Stimulated activated CD8-positive, alpha-beta memory T cell treated with anti-CD3 and anti-CD28 coated beads, Interleukin-15, amount 100 ng/mL, for 1 hour (primary cell): Measurements from ENCODE around the gene C2orf81.
"Not testable (repeated sequence)": the region's sequence is repeated elsewhere in the genome, so short reads cannot be mapped to it uniquely, and the experiment has no call there.

Experiments used
- DNase-seq: peaks from one replicate; pipeline ENCODE4 v3.0.0-alpha.2; 2020; ENCODE audit warnings: low read depth

The C2orf81 gene

GRCh38 chr2:74423231-74424095, 2.0 kb upstream of the C2orf81 start:
- no peak for DNase-seq

- not testable (repeated sequence) for DNase-seq
Observed at GRCh38 chr2:74420443-74421103, 846 bp downstream of the C2orf81 start.

DNA sequence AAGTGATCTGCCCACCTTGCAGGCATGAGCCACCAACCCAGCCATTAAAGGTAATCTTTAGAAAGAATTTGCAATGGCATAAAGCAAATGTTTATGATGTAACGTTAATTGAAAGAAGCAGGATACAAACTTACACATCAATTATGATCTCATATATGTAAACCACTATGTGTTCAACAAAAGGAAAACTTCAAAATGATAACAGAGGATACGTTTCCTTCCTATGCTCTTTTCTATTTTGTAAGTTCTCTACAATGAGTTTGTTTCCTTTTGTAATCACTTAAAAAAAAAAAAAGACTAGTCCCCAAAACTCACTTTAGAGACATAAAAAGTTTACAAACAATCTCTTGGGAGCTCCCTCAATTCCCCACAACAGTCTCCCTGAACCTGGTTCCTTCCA, 1.4 kb downstream of the C2orf81 start:
- DNase-seq, result no peak

- no peak for DNase-seq
Observed at GRCh38 chr2:74419345-74419744, 2.1 kb downstream of the C2orf81 start.

- no peak for DNase-seq
Observed at GRCh38 chr2:74418312-74418711, 3.1 kb downstream of the C2orf81 start.

- no peak for DNase-seq
Observed at GRCh38 chr2:74417763-74418162, 3.7 kb downstream of the C2orf81 start.

- no peak for DNase-seq
Observed at GRCh38 chr2:74417197-74417596, 4.2 kb downstream of the C2orf81 start.

DNA sequence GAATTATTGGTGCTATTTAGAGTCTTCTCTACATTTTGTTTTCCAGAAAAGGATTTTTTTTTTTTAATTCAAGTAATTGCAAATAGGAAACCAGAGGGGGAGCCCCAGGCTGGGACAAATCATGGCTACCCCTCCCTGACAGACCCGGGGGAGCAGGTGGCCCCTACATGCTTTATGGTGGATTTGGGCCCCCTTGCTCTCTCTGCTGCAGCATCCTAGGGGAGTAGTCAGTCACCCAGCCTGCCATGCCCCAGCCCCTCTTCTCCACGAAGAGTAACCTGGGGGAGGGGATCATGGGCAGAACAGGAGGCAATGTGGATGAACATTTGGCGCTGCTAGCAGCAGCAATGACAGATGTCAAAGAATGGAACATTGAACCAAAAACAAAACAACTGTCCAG, 4.6 kb downstream of the C2orf81 start:
- no peak for DNase-seq

DNA sequence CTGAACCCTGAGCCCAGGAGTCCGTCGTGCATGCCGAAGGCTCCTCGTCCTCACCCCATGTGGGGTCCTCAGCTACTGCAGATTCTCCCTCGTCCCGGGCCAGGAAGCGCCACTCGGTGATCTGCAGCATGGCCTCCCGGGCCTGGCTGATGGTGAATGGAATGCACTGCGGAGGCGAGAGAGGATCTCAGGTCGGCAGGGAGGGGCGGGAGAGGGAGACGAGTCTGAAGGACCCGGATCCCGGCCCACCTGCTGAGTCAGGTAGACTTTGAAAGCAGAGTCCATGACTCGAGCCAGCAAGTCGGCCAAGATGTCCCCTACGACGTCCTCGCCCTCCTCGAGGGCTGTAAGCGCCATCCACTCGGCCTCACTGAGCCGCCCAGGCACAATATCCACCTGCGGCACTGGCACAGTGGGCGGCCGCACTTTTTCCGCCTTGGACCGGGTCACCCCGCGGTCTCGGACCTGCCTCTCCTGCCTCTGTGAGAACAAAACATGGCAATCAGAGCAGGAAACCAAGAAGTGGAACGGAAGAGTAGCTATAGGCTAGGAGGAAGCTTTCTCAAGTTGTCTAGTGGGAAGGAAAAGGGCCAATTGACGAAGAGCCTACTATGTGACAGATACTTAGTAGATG, 5.5 kb downstream of the C2orf81 start:
- no peak for DNase-seq

- no peak for DNase-seq
Observed at GRCh38 chr2:74414881-74415761, 6.3 kb downstream of the C2orf81 start.

- no peak for DNase-seq
Observed at GRCh38 chr2:74414441-74414840, 7.0 kb downstream of the C2orf81 start.

DNA sequence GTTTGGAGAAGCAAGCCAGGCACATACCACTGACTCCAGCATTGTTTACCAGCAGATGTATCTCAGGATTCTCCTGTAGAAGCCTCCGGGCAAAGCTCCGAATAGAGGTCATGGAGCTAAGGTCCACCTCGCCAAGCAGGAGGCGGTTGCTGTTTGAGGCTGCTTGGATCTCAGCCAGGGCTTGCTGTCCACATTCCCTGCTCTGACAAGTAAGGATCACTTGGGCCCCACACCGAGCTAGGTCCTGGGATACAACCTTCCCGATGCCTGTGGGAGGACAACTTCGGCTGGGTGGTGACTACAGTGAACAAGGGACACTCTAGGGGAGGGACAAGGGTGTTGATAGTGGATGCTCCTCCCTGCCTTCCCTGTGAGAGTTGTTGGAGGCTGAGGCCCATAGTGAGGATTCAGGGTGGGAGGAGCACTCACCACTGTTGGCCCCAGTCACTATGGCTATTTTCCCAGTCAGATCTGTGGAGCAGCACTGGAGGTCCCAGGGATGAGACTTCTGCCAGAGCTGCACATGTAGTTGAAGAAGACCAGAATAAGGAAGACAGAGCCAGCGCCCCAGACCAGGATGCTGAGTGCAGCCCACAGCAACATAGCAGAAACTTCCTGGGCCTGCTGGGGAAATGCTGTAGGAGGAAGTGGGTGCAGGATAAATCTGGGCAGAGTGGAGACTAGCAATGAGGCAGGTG, 8.3 kb downstream of the C2orf81 start:
- DNase-seq, result no peak

DNA sequence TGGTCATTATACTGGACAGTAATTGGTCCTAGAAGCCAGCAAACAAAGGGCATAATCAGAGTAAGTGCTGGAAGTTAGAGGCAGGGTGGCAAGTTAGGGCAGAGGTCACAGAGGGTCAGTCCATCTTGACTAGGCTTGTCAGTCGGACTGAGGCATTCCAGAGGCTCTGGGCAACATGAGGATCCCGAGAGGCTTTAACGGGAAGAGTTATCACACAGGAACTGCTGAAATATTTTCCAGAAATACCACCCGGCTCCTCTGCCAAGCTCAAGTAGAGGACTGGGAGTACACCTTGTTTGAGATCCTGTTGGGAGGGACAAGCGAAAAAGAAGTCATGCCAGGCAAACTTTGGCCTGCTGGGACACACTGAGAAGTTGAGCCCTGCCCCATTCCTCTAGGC, 13.7 kb downstream of the C2orf81 start:
- DNase-seq, result no peak

DNA sequence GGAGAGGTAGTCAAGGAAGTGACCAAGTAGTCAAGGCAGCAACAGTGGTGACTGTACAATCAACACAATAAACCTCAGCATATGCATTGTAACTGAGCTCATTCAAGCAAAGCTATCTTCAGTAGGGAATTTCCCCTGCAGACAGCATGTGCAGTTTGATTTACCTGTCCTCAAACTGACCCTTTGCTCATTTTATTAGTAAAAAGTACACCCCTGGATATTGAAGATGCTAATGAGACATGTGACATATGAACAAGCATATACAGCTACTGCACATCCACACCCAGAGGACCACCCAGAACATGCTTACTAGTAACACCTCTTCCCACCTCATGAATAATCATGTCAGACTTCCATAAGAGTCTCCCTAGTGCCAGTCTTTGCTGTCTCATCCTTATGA, 15.4 kb downstream of the C2orf81 start:
- no peak for DNase-seq

DNA sequence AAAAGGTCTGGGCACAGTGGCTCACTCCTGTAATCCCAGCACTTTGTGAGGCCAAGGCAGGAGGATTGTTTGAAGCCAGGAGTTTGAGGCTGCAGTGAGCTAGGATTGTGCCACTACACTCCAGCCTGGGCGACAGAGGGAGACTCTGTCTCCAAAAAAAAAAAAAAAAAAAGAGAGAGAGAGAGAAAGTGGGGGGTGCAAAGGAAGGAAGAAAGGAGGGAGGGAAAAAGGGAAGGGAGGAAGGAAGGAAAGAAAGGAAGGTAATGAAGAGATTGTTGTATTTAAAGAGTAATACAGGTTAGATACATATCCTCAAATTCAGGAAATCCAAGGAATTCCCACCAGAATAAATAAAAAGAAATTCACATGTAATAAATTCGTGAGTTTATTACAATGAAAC, 19.5 kb downstream of the C2orf81 start:
- no peak for DNase-seq

- no peak for DNase-seq
Observed at GRCh38 chr2:74399785-74400184, 21.6 kb downstream of the C2orf81 start.

- DNase-seq, result no peak
Observed at GRCh38 chr2:74396149-74396548, 25.3 kb downstream of the C2orf81 start.

- DNase-seq, result no peak
Observed at GRCh38 chr2:74393525-74393924, 27.9 kb downstream of the C2orf81 start.

GRCh38 chr2:74392449-74392743, 29.0 kb downstream of the C2orf81 start:
- no peak for DNase-seq

- DNase-seq, result peak; percentile 94
Observed at GRCh38 chr2:74391580-74392448, 29.6 kb downstream of the C2orf81 start.

- DNase-seq, result no peak
Observed at GRCh38 chr2:74391209-74391579, 30.2 kb downstream of the C2orf81 start.
